ENCODE results near the gene PHYHD1.

PHYHD1 gene

GRCh38 chr9:128887914-128888350 lies 32.9 kb upstream of the PHYHD1 start:
- TF ChIP-seq POLR2AphosphoS5 (IDR thresholded peaks at IDR 0.05; ENCODE audit: low read depth) (no peak), CTCF (IDR thresholded peaks at IDR 0.05; ENCODE audit: insufficient read depth, low read length) (no peak), SPI1 (IDR thresholded peaks at IDR 0.05; ENCODE audit: borderline replicate concordance, low read depth) (no peak), GABPA (IDR thresholded peaks at IDR 0.05; ENCODE audit: low read depth) (no peak)
- TF ChIP-seq, protein P1, sequence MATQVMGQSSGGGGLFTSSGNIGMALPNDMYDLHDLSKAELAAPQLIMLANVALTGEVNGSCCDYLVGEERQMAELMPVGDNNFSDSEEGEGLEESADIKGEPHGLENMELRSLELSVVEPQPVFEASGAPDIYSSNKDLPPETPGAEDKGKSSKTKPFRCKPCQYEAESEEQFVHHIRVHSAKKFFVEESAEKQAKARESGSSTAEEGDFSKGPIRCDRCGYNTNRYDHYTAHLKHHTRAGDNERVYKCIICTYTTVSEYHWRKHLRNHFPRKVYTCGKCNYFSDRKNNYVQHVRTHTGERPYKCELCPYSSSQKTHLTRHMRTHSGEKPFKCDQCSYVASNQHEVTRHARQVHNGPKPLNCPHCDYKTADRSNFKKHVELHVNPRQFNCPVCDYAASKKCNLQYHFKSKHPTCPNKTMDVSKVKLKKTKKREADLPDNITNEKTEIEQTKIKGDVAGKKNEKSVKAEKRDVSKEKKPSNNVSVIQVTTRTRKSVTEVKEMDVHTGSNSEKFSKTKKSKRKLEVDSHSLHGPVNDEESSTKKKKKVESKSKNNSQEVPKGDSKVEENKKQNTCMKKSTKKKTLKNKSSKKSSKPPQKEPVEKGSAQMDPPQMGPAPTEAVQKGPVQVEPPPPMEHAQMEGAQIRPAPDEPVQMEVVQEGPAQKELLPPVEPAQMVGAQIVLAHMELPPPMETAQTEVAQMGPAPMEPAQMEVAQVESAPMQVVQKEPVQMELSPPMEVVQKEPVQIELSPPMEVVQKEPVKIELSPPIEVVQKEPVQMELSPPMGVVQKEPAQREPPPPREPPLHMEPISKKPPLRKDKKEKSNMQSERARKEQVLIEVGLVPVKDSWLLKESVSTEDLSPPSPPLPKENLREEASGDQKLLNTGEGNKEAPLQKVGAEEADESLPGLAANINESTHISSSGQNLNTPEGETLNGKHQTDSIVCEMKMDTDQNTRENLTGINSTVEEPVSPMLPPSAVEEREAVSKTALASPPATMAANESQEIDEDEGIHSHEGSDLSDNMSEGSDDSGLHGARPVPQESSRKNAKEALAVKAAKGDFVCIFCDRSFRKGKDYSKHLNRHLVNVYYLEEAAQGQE (IDR thresholded peaks at IDR 0.05; ENCODE audit: insufficient replicate concordance, low read depth): no peak
- no peaks in the 10 kb centered on the region for H3K27me3 ChIP-seq (ENCODE audit: insufficient read depth, poor library complexity, severe bottlenecking)
- H3K27ac ChIP-seq (replicated peaks): no peak overlapping the region
- no peak for DNase-seq (ENCODE audit: low read depth in 1 of 2, low spot score in 1 of 2)
- no peak overlapping the region for H3K4me3 ChIP-seq (replicated peaks; ENCODE audit: insufficient read depth, low read length)

DNA sequence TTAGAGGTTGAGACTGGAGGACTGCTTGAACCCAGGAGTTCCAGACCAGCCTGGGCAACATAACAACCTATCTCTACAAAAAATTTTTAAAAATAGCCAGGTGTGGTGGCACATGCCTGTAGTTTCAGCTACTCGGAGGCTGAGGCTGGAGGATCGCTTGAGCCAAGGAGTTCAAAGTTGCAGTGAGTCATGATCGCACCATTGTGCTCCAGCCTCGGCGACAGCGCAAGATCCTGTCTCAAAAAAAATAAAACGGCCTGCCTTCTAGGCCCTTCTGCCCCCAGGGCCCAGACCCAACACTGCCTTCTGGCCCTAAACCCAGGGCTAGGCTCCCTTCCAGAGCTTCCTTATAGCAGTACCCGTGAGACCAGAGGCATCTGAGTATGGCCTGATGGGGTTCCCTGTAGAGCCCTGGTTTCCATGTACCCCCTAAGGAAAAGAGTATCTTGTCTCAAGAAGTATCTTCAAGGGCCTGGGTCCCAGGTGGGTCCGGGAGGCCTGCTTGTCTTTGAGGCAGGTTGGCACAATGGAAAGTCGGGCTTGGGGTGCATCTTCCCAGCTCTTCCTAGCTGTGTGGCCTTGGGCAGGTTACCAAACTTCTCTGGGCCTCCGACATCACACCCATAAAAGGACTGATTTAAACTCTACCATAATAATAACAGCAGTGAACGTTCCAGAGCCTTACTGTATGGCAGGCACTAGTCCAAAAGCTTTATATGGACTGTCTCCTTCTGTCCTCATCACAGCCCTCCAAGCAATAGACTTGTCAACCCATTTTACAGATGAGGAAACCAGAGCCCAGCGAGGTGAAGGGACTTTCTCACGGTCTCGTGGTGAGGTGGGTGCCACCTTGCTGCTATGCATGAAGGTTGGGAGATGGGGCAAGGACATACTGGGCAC lies 29.2 kb upstream of the PHYHD1 start:
- no peaks in the 10 kb centered on the region for H3K27me3 ChIP-seq (ENCODE audit: insufficient read depth, poor library complexity, severe bottlenecking)
- no peak for DNase-seq (ENCODE audit: low read depth in 1 of 2, low spot score in 1 of 2)
- no peak overlapping the region for H3K4me3 ChIP-seq (replicated peaks; ENCODE audit: insufficient read depth, low read length)
- H3K27ac ChIP-seq (replicated peaks): no peak overlapping the region
- TF ChIP-seq SPI1 (IDR thresholded peaks at IDR 0.05; ENCODE audit: borderline replicate concordance, low read depth) (no peak), CTCF (IDR thresholded peaks at IDR 0.05; ENCODE audit: insufficient read depth, low read length) (no peak), POLR2AphosphoS5 (IDR thresholded peaks at IDR 0.05; ENCODE audit: low read depth) (no peak), GABPA (IDR thresholded peaks at IDR 0.05; ENCODE audit: low read depth) (no peak)
- TF ChIP-seq, protein P1 (IDR thresholded peaks at IDR 0.05; ENCODE audit: insufficient replicate concordance, low read depth): no peak

DNA sequence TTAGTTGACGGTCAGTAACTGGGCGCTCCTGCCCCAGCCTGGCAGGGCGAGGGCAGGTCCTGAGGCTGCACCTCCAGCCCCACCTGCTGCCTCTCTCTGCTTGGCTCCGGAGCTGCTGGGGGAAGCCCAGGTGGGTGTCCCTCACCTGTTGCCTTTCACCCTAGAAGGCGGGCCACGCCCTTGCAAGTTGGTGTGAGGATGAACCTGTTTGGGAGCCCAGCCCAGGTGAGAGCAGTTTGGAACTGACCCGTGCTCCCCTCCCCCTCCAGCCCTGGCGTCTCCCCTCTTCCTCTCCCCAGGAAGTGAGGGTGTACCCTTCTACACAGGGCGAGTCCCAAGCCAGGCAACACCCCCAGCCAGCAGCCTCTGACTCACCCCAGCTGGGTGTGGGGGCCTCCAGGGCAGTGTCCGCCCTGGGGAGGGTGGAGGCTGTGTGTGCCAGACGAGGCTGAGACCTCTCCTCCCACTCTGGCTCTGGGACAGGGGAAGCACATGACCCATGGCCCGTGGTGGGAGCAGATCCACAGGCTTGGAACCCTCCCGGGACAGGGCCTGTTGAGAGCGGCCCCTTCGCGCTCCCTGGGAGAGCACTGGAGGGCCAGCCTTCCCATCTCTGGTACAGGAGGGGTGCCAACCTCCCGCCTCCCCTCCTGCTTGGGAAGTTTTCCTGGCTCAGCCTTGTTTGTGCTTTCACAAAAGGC lies 28.4 kb upstream of the PHYHD1 start:
- H3K27ac ChIP-seq (replicated peaks): no peak overlapping the region
- no peak overlapping the region for H3K4me3 ChIP-seq (replicated peaks; ENCODE audit: insufficient read depth, low read length)
- H3K27me3 ChIP-seq (ENCODE audit: insufficient read depth, poor library complexity, severe bottlenecking): no peaks in the 10 kb centered on the region
- TF ChIP-seq CTCF (IDR thresholded peaks at IDR 0.05; ENCODE audit: insufficient read depth, low read length) (no peak), SPI1 (IDR thresholded peaks at IDR 0.05; ENCODE audit: borderline replicate concordance, low read depth) (no peak), POLR2AphosphoS5 (IDR thresholded peaks at IDR 0.05; ENCODE audit: low read depth) (no peak)
- DNase-seq (ENCODE audit: low read depth in 1 of 2, low spot score in 1 of 2): no peak
